Activated naive CD4-positive, alpha-beta T cell treated with anti-CD3 and anti-CD28 coated beads for 36 hours (primary cell): ENCODE results near the gene COLEC11. TPM values are rescaled to one million over a fixed set of nuclear protein-coding genes. Genes with fewer than 3 reads are reported as not detected.

Experiments used
- CTCF ChIA-PET: fragments of 350-600 bp; sonication (Branson Sonifier 250); formaldehyde crosslinking; loops from one replicate; lab custom pipeline; 2021; ENCODE audit warnings: antibody characterized with exemption; lab: Charles Lee
- DNase-seq: peaks from one replicate; pipeline ENCODE4 v3.0.0-alpha.2; 2020
- H3K27ac Mint-ChIP-seq: one replicate; pipeline ENCODE4 v1.8.0; 2021; ENCODE audit warnings: mild to moderate bottlenecking, mixed read lengths
- H3K27me3 Mint-ChIP-seq: one replicate; pipeline ENCODE4 v1.8.0; 2021; ENCODE audit warnings: low read depth, mixed read lengths
- H3K36me3 Mint-ChIP-seq: one replicate; pipeline ENCODE4 v1.8.0; 2021; ENCODE audit warnings: low read depth, mixed read lengths
- H3K4me1 Mint-ChIP-seq: one replicate; pipeline ENCODE4 v1.8.0; 2021; ENCODE audit warnings: low read depth, mixed read lengths
- H3K4me3 Mint-ChIP-seq: one replicate; pipeline ENCODE4 v1.8.0; 2021; ENCODE audit warnings: mild to moderate bottlenecking, moderate library complexity, mixed read lengths
- H3K9me3 Mint-ChIP-seq: one replicate; pipeline ENCODE4 v1.8.0; 2021; ENCODE audit warnings: mixed read lengths
- intact Hi-C: fragments of 100-400 bp; cut with micrococcal nuclease; formaldehyde crosslinking; loops from one replicate; pipeline ENCODE4 v1.15.1; 2023
- total RNA-seq, 2 experiments: library from RNA; stranded (reverse); gene quantifications; one replicate each; pipeline ENCODE4 v1.2.3, GENCODE V29; 2021

Gene COLEC11
- total RNA-seq, 2 experiments from 2014 or later: 0.15 TPM; not detected in 1

DNA sequence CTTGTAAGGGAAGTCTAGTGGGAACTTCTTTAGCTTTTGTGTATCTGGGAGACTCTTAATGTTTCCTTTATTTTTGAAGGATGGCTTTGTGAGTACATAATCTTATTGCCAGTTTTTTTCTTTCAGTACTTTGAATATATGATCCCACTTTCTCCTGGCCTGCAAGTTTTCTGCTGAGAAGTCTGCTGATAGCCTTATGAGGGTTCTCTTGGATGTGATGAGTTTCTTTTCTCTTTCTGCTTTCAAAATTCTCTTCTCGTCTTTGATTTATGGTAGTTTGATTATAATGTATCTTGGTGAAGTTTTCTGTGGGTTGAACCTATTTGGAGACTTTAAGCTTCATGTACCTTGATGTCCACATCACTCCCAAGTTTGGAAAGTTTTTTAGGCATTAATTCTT is 28.1 kb downstream of the COLEC11 start:
- Mint-ChIP-seq H3K27ac (no peak overlapping the region), H3K9me3 (no peaks in the 10 kb centered on the region), H3K36me3 (no peaks in the 10 kb centered on the region), H3K4me3 (no peak overlapping the region), H3K4me1 (no peaks in the 10 kb centered on the region), H3K27me3 (no peaks in the 10 kb centered on the region)
- DNase-seq: no peak
- intact Hi-C loops: no loop called here
- CTCF ChIA-PET: interaction anchor here (1.1 kb wide), 1 partner anchor 199 kb away, joined by 5 read pairs; no protein-coding TSS in a partner anchor

DNA sequence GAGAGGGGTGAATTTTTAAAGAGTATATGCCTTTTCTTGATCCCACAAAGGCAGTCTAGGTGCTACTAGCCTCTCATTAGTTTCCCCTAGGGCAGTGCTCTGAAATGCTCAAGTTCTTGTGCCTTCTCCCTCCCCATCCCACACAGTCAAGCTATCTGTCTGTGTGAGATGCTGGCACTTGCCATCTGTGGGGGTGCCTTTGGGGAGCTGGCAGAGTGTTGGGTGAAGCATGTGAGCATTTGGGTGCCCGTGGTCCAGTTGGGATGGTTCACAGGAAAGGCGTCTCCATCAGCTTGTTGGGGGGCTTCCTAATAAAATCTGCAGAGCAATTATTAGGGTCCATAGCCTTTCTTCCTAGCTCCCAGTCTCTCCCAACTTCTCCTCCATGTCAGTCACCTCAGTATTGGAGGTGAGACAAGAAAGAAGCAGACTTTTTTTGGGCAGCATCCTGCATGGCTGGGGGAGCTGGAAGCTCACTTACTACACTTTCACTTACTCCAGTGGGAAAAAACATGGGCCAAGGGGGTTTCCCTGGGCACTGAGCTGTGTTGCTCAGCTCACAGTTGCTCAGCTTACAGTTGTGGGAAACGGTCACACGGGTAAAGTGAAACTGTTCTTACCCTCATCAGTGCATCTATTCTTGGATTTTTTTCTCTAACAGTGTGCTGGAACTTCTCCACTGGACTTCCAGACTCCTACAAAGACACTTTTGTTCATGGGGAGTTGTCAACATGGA is 29.3 kb downstream of the COLEC11 start:
- Mint-ChIP-seq H3K9me3 (no peaks in the 10 kb centered on the region), H3K27me3 (no peaks in the 10 kb centered on the region), H3K4me3 (no peak overlapping the region), H3K36me3 (no peaks in the 10 kb centered on the region), H3K4me1 (no peaks in the 10 kb centered on the region), H3K27ac (no peak overlapping the region)
- DNase-seq: no peak
- CTCF ChIA-PET: interaction anchor here (0.6 to 1.4 kb wide), 3 partner anchors 28 to 200 kb away, joined by 4 to 6 read pairs (median 5); no protein-coding TSS in a partner anchor
- intact Hi-C loops: no loop called here

GRCh38 chr2:3625186-3625585 is 30.3 kb downstream of the COLEC11 start:
- Mint-ChIP-seq H3K4me3 (no peak overlapping the region), H3K9me3 (no peaks in the 10 kb centered on the region), H3K27ac (no peak overlapping the region), H3K36me3 (no peaks in the 10 kb centered on the region), H3K27me3 (no peaks in the 10 kb centered on the region), H3K4me1 (no peaks in the 10 kb centered on the region)
- CTCF ChIA-PET: no interaction called here
- intact Hi-C loops: no loop called here
- no peak for DNase-seq

- no peak overlapping the region for H3K4me3 Mint-ChIP-seq
- no peaks in the 10 kb centered on the region for H3K4me1 Mint-ChIP-seq
- no peak for DNase-seq
- CTCF ChIA-PET: no interaction called here
- no peaks in the 10 kb centered on the region for H3K9me3 Mint-ChIP-seq
- H3K27me3 Mint-ChIP-seq: no peaks in the 10 kb centered on the region
- no peaks in the 10 kb centered on the region for H3K36me3 Mint-ChIP-seq
- intact Hi-C loops: no loop called here
- no peak overlapping the region for H3K27ac Mint-ChIP-seq
Observed at GRCh38 chr2:3626118-3626811, 31.4 kb downstream of the COLEC11 start.

GRCh38 chr2:3626812-3627499 is 32.0 kb downstream of the COLEC11 start:
- H3K4me1 Mint-ChIP-seq: no peaks in the 10 kb centered on the region
- intact Hi-C loops: no loop called here
- no peaks in the 10 kb centered on the region for H3K27me3 Mint-ChIP-seq
- CTCF ChIA-PET: no interaction called here
- H3K4me3 Mint-ChIP-seq: no peak overlapping the region
- DNase-seq: no peak
- H3K36me3 Mint-ChIP-seq: no peaks in the 10 kb centered on the region
- H3K27ac Mint-ChIP-seq: no peak overlapping the region
- no peaks in the 10 kb centered on the region for H3K9me3 Mint-ChIP-seq

DNA sequence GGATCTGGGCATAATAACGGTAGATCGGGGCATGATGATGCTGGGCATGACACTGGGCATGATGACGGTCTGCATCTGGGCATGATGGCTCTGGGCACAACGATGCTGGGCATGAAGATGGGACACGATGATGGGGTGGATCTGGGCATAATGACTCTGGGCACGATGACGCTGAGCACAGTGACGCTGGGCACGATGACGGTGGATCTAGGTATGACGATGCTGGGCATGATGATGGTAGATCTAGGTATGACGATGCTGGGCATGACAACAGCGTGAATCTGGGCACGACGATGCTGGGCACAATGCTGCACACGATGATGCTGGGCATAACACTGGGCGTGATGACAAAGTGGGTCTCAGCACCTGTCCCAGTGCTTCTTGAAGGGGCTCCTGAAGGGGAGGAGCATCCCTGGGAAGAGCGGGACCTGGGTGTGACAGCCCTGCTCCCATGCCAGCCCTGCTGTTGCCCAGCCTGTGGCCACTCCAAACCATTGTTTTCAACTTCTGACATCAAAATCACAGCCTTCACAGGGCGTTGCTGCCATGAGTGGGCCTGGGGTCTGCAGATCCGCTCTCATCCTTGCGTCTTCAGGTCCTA is 32.7 kb downstream of the COLEC11 start:
- no peak overlapping the region for H3K4me3 Mint-ChIP-seq
- H3K4me1 Mint-ChIP-seq: no peaks in the 10 kb centered on the region
- intact Hi-C loops: no loop called here
- no peaks in the 10 kb centered on the region for H3K27me3 Mint-ChIP-seq
- no peak for DNase-seq
- no peaks in the 10 kb centered on the region for H3K9me3 Mint-ChIP-seq
- H3K36me3 Mint-ChIP-seq: no peaks in the 10 kb centered on the region
- CTCF ChIA-PET: no interaction called here
- H3K27ac Mint-ChIP-seq: no peak overlapping the region

DNA sequence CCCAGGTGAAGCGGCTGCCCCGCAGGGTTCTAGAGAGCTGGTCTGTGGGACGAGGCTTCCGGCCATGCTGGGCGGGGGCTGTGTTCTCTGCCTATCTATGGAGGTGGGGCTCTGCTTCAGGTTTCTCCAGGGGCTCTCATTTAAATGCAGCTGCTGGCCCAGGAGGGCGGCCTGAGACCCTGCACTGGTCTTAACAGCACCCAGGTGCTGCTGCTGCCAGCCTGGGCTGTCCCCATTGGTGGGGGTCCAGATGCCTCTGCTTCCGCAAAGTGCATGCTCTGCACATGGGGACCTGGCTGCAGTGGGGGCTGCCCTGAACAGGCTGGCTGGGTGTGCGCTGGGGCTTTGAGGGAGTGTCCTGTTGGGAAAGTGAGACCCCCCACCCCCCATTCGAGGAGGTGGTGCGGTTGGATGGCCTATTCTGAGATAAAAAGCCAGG is 33.3 kb downstream of the COLEC11 start:
- H3K27me3 Mint-ChIP-seq: no peaks in the 10 kb centered on the region
- H3K9me3 Mint-ChIP-seq: no peaks in the 10 kb centered on the region
- H3K4me3 Mint-ChIP-seq: no peak overlapping the region
- intact Hi-C loops: no loop called here
- CTCF ChIA-PET: no interaction called here
- no peaks in the 10 kb centered on the region for H3K4me1 Mint-ChIP-seq
- H3K36me3 Mint-ChIP-seq: no peaks in the 10 kb centered on the region
- DNase-seq: no peak
- H3K27ac Mint-ChIP-seq: no peak overlapping the region

- intact Hi-C loops: no loop called here
- CTCF ChIA-PET: no interaction called here
- no peak for DNase-seq
Observed at GRCh38 chr2:3628800-3629199, 33.9 kb downstream of the COLEC11 start.

GRCh38 chr2:3630631-3631030 is 35.7 kb downstream of the COLEC11 start:
- no peak overlapping the region for H3K4me3 Mint-ChIP-seq
- H3K9me3 Mint-ChIP-seq: no peaks in the 10 kb centered on the region
- intact Hi-C loops: no loop called here
- H3K4me1 Mint-ChIP-seq: no peaks in the 10 kb centered on the region
- CTCF ChIA-PET: no interaction called here
- no peak overlapping the region for H3K27ac Mint-ChIP-seq
- no peak for DNase-seq
- H3K27me3 Mint-ChIP-seq: no peaks in the 10 kb centered on the region
- no peaks in the 10 kb centered on the region for H3K36me3 Mint-ChIP-seq

More at GRCh38 chr2:3628800-3629199, 33.9 kb downstream of the COLEC11 start:
- no peaks in the 10 kb centered on the region for H3K9me3 Mint-ChIP-seq
- no peak overlapping the region for H3K4me3 Mint-ChIP-seq
- no peaks in the 10 kb centered on the region for H3K4me1 Mint-ChIP-seq
- no peaks in the 10 kb centered on the region for H3K27me3 Mint-ChIP-seq
- no peaks in the 10 kb centered on the region for H3K36me3 Mint-ChIP-seq
- no peak overlapping the region for H3K27ac Mint-ChIP-seq

- no peak for DNase-seq
- no peaks in the 10 kb centered on the region for H3K27me3 Mint-ChIP-seq
- no peak overlapping the region for H3K4me3 Mint-ChIP-seq
- no peaks in the 10 kb centered on the region for H3K36me3 Mint-ChIP-seq
- no peaks in the 10 kb centered on the region for H3K4me1 Mint-ChIP-seq
- H3K27ac Mint-ChIP-seq: no peak overlapping the region
- CTCF ChIA-PET: no interaction called here
- intact Hi-C loops: no loop called here
- no peaks in the 10 kb centered on the region for H3K9me3 Mint-ChIP-seq
Observed at GRCh38 chr2:3631161-3631850, 36.4 kb downstream of the COLEC11 start.

DNA sequence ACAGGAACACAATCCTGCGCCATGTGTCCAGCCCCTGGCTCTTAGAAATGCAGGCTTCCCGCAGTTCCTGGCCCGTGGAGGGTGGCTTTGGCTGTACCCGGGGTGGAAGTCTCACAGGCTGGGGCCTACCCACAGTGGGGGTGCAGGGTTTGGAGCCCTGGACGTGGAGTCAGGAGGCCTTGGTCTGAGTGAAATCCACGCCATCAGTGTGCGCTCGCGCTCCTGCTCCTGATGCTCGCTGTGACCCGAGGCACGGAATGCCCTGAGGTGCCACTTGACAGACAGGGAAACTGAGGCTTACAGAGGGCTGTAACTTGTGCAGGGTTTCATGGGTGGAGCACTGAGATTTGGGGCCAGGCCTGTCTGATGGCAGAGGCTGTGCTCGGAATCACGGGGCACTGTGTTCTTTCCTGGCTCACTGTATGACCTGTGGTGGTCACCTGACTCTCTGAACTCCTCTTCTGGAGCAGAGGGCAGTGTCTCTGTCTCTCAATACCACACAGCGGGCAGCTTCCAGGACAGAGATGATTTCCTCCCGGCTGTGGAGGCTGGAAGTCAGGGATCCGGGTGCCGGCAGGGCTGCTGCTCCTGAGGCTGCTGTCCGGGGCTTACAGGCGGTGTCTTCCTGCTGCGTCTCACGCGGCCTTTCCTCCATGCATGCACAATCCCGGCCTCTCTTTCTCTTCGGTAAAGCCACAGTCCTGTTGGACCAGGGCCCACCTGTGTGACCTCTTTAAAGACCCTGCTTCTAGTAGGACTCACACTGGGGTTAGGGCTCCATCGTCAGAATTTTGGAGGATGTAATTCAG is 37.1 kb downstream of the COLEC11 start:
- Mint-ChIP-seq H3K4me3 (no peak overlapping the region), H3K27me3 (no peaks in the 10 kb centered on the region), H3K36me3 (no peaks in the 10 kb centered on the region), H3K4me1 (no peaks in the 10 kb centered on the region), H3K27ac (no peak overlapping the region), H3K9me3 (no peaks in the 10 kb centered on the region)
- CTCF ChIA-PET: no interaction called here
- intact Hi-C loops: no loop called here
- no peak for DNase-seq
